GM23338 (cell line): ENCODE data around the gene GRM2.

Source experiments
- CTCF ChIP-seq, 2 experiments: fragments of 200-600 bp in 1 of 2; sonication (generic) in 1 of 2; conservative IDR thresholded peaks; 2 replicates each; pipeline versions ENCODE4 v1.5.1 to v1.6.1; 2016 to 2017; ENCODE audit warnings: antibody characterized with exemption in 2 of 2, low read depth in 2 of 2, mild to moderate bottlenecking in 2 of 2, moderate library complexity in 1 of 2
- POLR2AphosphoS5 ChIP-seq: IDR thresholded peaks from 2 replicates; pipeline ENCODE4 v1.6.1; 2016; ENCODE audit warnings: antibody characterized with exemption, low read depth
- ZNF114 ChIP-seq: fragments of 250-450 bp; sonication (Bioruptor Pico); IDR thresholded peaks from 2 replicates; pipeline ENCODE4 v1.5.0; 2020; ENCODE audit warnings: mild to moderate bottlenecking, moderate library complexity

GRCh38 chr3:51686056-51686455 is 20.8 kb upstream of the GRM2 start:
- TF ChIP-seq POLR2AphosphoS5: no peak
- TF ChIP-seq CTCF (conservative IDR thresholded peaks at IDR 0.05; ENCODE audit: low read depth in 2 of 2): no peak
- TF ChIP-seq ZNF114 (CRISPR knock-in tag): no peak
